H1 (cell line): ENCODE data around the gene KCNB1. TPM values are rescaled to one million over a fixed set of nuclear protein-coding genes. Genes with fewer than 3 reads are reported as not detected.

Experiments
- CTCF ChIA-PET: fragments of 300-600 bp; sonication (Branson Sonifier 250); formaldehyde crosslinking; loops from one replicate; lab custom pipeline; 2021; ENCODE audit not compliant: partially characterized antibody; lab: Charles Lee
- POLR2A ChIA-PET: fragments of 300-600 bp; sonication (Branson Sonifier 250); formaldehyde crosslinking; loops from one replicate; lab custom pipeline; 2021; ENCODE audit warnings: inconsistent platforms; ENCODE audit not compliant: partially characterized antibody; lab: Charles Lee
- DNase-seq, 2 experiments: peaks; one replicate each; pipeline versions ENCODE4 v3.0.0 to v3.0.0-alpha.2; 2010 to 2022; ENCODE audit warnings: low spot score in 2 of 2, low read depth in 1 of 2, mixed read lengths in 1 of 2
- FAIRE-seq: peaks from 2 replicates; lab custom pipeline; 2011; peaks lifted over from hg19 to GRCh38; lab: Jason Lieb, UNC
- H2AFZ ChIP-seq: 2 replicates; pipeline ENCODE4 v1.8.1; 2012; ENCODE audit warnings: low read length, inconsistent platforms
- H2AK5ac ChIP-seq: 2 replicates; pipeline ENCODE4 v1.6.1; 2013; ENCODE audit warnings: low read depth, low read length
- H2BK120ac ChIP-seq: replicated peaks from 2 replicates; pipeline ENCODE3; 2013; ENCODE audit warnings: low read depth, low read length, inconsistent platforms
- H2BK12ac ChIP-seq: 2 replicates; pipeline ENCODE4 v1.6.1; 2013; ENCODE audit warnings: low read depth, low read length
- H2BK15ac ChIP-seq: 2 replicates; pipeline ENCODE4 v1.6.1; 2013; ENCODE audit warnings: low read length
- H2BK20ac ChIP-seq: 2 replicates; pipeline ENCODE4 v1.6.1; 2013; ENCODE audit warnings: low read length
- H2BK5ac ChIP-seq: 2 replicates; pipeline ENCODE4 v1.6.1; 2013; ENCODE audit warnings: low read depth, low read length
- H3K14ac ChIP-seq: 2 replicates; pipeline ENCODE4 v1.6.1; 2013; ENCODE audit warnings: inconsistent platforms; ENCODE audit not compliant: insufficient read length
- H3K18ac ChIP-seq: 2 replicates; pipeline ENCODE4 v1.6.1; 2013; ENCODE audit warnings: low read length; ENCODE audit errors: extremely low read depth
- H3K23ac ChIP-seq: 2 replicates; pipeline ENCODE4 v1.6.1; 2013; ENCODE audit warnings: inconsistent platforms; ENCODE audit not compliant: insufficient read length
- H3K23me2 ChIP-seq: 2 replicates; pipeline ENCODE4 v1.6.1; 2013; ENCODE audit warnings: low read depth, low read length
- H3K27ac ChIP-seq: 2 replicates; pipeline ENCODE4 v1.6.1; 2011; ENCODE audit warnings: low read depth, low read length, inconsistent platforms
- H3K27me3 ChIP-seq, 4 experiments: replicated peaks in 1 of 4; 1 replicate in 1 of 4; 2 replicates in 3 of 4; pipeline versions ENCODE4 v1.6.1 to v1.8.1; 2011 to 2013; ENCODE audit warnings: low read length in 3 of 4, mild to moderate bottlenecking in 3 of 4, inconsistent platforms in 2 of 4, mixed read lengths in 2 of 4, moderate library complexity in 1 of 4; ENCODE audit not compliant: control insufficient read depth in 3 of 4, insufficient read depth in 3 of 4; ENCODE audit errors: extremely low read depth in 1 of 4
- H3K36me3 ChIP-seq, 4 experiments: 2 replicates each; pipeline versions ENCODE4 v1.6.1 to v1.8.1; 2011 to 2013; ENCODE audit warnings: mild to moderate bottlenecking in 4 of 4, low read length in 3 of 4, moderate library complexity in 2 of 4, control low read depth in 1 of 4, inconsistent platforms in 1 of 4; ENCODE audit not compliant: insufficient read depth in 4 of 4, control insufficient read depth in 2 of 4
- H3K4ac ChIP-seq: replicated peaks from 2 replicates; pipeline ENCODE3; 2013; ENCODE audit warnings: low read length, low read depth, mixed read lengths, inconsistent platforms; ENCODE audit not compliant: insufficient read length
- H3K4me1 ChIP-seq, 4 experiments: replicated peaks in 1 of 4; 1 replicate in 1 of 4; 2 replicates in 3 of 4; pipeline versions ENCODE4 v1.6.1 to v1.8.1; 2011 to 2013; ENCODE audit warnings: low read length in 3 of 4, inconsistent platforms in 2 of 4, mixed read lengths in 1 of 4; ENCODE audit not compliant: insufficient read depth in 4 of 4, control insufficient read depth in 3 of 4
- H3K4me2 ChIP-seq, 2 experiments: 2 replicates each; pipeline versions ENCODE4 v1.6.1 to v1.8.1; 2011 to 2013; ENCODE audit warnings: low read depth in 2 of 2, low read length in 2 of 2, control low read depth in 1 of 2, inconsistent platforms in 1 of 2, mild to moderate bottlenecking in 1 of 2; ENCODE audit not compliant: insufficient read depth in 1 of 2
- H3K4me3 ChIP-seq, 4 experiments: fragments of 200-600, 300-600 bp in 1 of 4; sonication (generic), shearing (Covaris generic), sonication (Bioruptor Twin) in 1 of 4; 2 replicates each; pipeline versions ENCODE4 v1.5.1 to v1.8.1; 2011 to 2016; ENCODE audit warnings: low read length in 4 of 4, low read depth in 3 of 4, control low read depth in 2 of 4, inconsistent platforms in 2 of 4, mild to moderate bottlenecking in 2 of 4, mixed read lengths in 1 of 4, moderate library complexity in 1 of 4; ENCODE audit not compliant: insufficient read depth in 2 of 4; ENCODE audit errors: extremely low read depth in 1 of 4
- H3K56ac ChIP-seq: replicated peaks from 2 replicates; pipeline ENCODE3; 2013; ENCODE audit warnings: low read depth, mild to moderate bottlenecking, mixed read lengths, low read length, inconsistent platforms; ENCODE audit not compliant: insufficient read length
- H3K79me1 ChIP-seq: 2 replicates; pipeline ENCODE4 v1.6.1; 2013; ENCODE audit warnings: low read depth, low read length, control low read depth
- H3K79me2 ChIP-seq, 2 experiments: 2 replicates each; pipeline versions ENCODE4 v1.6.1 to v1.8.1; 2012 to 2013; ENCODE audit warnings: low read length in 2 of 2, mild to moderate bottlenecking in 2 of 2, inconsistent platforms in 1 of 2; ENCODE audit not compliant: insufficient read depth in 2 of 2, control insufficient read depth in 1 of 2
- H3K9ac ChIP-seq, 4 experiments: replicated peaks in 1 of 4; 1 replicate in 1 of 4; 2 replicates in 3 of 4; pipeline versions ENCODE4 v1.6.1 to v1.8.1; 2011 to 2013; ENCODE audit warnings: low read depth in 3 of 4, low read length in 3 of 4, control low read depth in 2 of 4, mild to moderate bottlenecking in 2 of 4, moderate library complexity in 2 of 4, inconsistent platforms in 1 of 4; ENCODE audit errors: extremely low read depth in 1 of 4
- H3K9me3 ChIP-seq, 2 experiments: 2 replicates each; pipeline versions ENCODE4 v1.6.1 to v1.8.1; 2012 to 2013; ENCODE audit warnings: mild to moderate bottlenecking in 2 of 2, moderate library complexity in 2 of 2, control low read depth in 1 of 2, inconsistent platforms in 1 of 2, low read depth in 1 of 2, low read length in 1 of 2, mixed read lengths in 1 of 2; ENCODE audit not compliant: insufficient read depth in 2 of 2
- H4K20me1 ChIP-seq, 2 experiments: replicated peaks in 1 of 2; 2 replicates each; pipeline versions ENCODE3 to v1.8.1; 2011 to 2013; ENCODE audit warnings: inconsistent platforms in 2 of 2, low read length in 2 of 2, mild to moderate bottlenecking in 1 of 2; ENCODE audit not compliant: insufficient read depth in 2 of 2, control insufficient read depth in 1 of 2
- H4K5ac ChIP-seq: 2 replicates; pipeline ENCODE4 v1.6.1; 2013; ENCODE audit warnings: low read length, low read depth, mixed read lengths, inconsistent platforms; ENCODE audit not compliant: insufficient read length
- H4K8ac ChIP-seq: 2 replicates; pipeline ENCODE4 v1.8.0; 2013; ENCODE audit warnings: mild to moderate bottlenecking, moderate library complexity, low read length, inconsistent platforms; ENCODE audit not compliant: insufficient read depth; ENCODE audit errors: extremely low read depth
- H4K91ac ChIP-seq: replicated peaks from 2 replicates; pipeline ENCODE3; 2013; ENCODE audit warnings: low read length, mixed read lengths, inconsistent platforms; ENCODE audit not compliant: insufficient read length
- BRCA1 ChIP-seq: IDR thresholded peaks from 2 replicates; pipeline ENCODE4 v1.6.1; 2012; ENCODE audit warnings: low read depth, low read length, improper control_type of control experiment
- HDAC6 ChIP-seq: IDR thresholded peaks from one replicate; pipeline ENCODE4 v1.7.1; 2012; ENCODE audit warnings: low read depth, mild to moderate bottlenecking, inconsistent platforms, low read length, moderate library complexity
- NANOG ChIP-seq: IDR thresholded peaks from 2 replicates; pipeline ENCODE4 v1.6.1; 2011; ENCODE audit warnings: low read length, low read depth, mild to moderate bottlenecking, inconsistent platforms; ENCODE audit not compliant: insufficient read depth, poor library complexity, severe bottlenecking
- RBBP5 ChIP-seq: IDR thresholded peaks from 2 replicates; pipeline ENCODE4 v1.7.1; 2012; ENCODE audit warnings: low read depth, mild to moderate bottlenecking, inconsistent platforms, low read length, moderate library complexity, borderline replicate concordance
- SIRT6 ChIP-seq: IDR thresholded peaks from one replicate; pipeline ENCODE4 v1.7.1; 2012; ENCODE audit warnings: low read length, inconsistent platforms
- SRF ChIP-seq: IDR thresholded peaks from 2 replicates; pipeline ENCODE4 v1.6.1; 2011; ENCODE audit warnings: mild to moderate bottlenecking, low read depth, low read length, moderate library complexity
- TAF1 ChIP-seq: IDR thresholded peaks from 2 replicates; pipeline ENCODE4 v1.6.1; 2011; ENCODE audit warnings: mild to moderate bottlenecking, low read depth, low read length
- WGBS, 2 experiments: shearing (Covaris generic) in 1 of 2; methylation state at CpG; one replicate each; pipeline versions ENCODE4 v1.1.6 to v1.1.7; 2013 to 2015; ENCODE audit warnings: low lambda C conversion rate in 2 of 2, mixed read lengths in 2 of 2, inconsistent platforms in 1 of 2, low coverage in 1 of 2, missing lambda C conversion rate in 1 of 2; ENCODE audit not compliant: insufficient replicate concordance in 2 of 2, insufficient coverage in 1 of 2, insufficient read length in 1 of 2; ENCODE audit errors: extremely low coverage in 1 of 2, missing lambda C conversion rate in 1 of 2; 5-methylcytosine and 5-hydroxymethylcytosine counted together
- polyA plus RNA-seq, 7 experiments: library from polyadenylated mRNA; depleted of rRNA in 3 of 7; stranded (reverse) in 5 of 7; unstranded in 2 of 7; fragments of >200 nt in 5 of 7; fragments of 200-250 nt in 2 of 7; gene quantifications; 1 replicate in 5 of 7; 2 replicates in 1 of 7; 4 replicates in 1 of 7; pipeline versions ENCODE4 v1.2.1 to v1.2.3, GENCODE V29; 2011 to 2013; ENCODE audit warnings: missing spikeins in 2 of 7, mixed read lengths in 2 of 7
- total RNA-seq: library from RNA; stranded (reverse); fragmentation: NEBNext Ultra II Directional; extraction: Animal tissue kit (Norgen Biotek cat#: 25700); gene quantifications from 2 replicates; pipeline ENCODE4 v1.2.1, GENCODE V29; 2021
- TF ChIP-seq, protein P1 (sequence below): IDR thresholded peaks from 2 replicates; pipeline ENCODE4 v1.6.1; 2011; ENCODE audit warnings: low read depth, mild to moderate bottlenecking, low read length; ENCODE audit not compliant: insufficient read depth
- TF ChIP-seq, protein P2 (sequence below): IDR thresholded peaks from 2 replicates; pipeline ENCODE4 v1.6.1; 2011; ENCODE audit warnings: low read length, improper control_type of control experiment
- TF ChIP-seq, protein P3 (sequence below), 3 experiments: IDR thresholded peaks; 1 replicate in 2 of 3; 2 replicates in 1 of 3; pipeline versions ENCODE4 v1.5.1 to v1.6.1; 2011; ENCODE audit warnings: low read length in 3 of 3, mild to moderate bottlenecking in 3 of 3, inconsistent platforms in 2 of 3, low read depth in 1 of 3, moderate library complexity in 1 of 3; ENCODE audit not compliant: insufficient read depth in 1 of 3; ENCODE audit errors: control extremely low read depth in 1 of 3

KCNB1 gene
- total and polyA plus RNA-seq, 2 of the 8 experiments (the other 6 are each of a cell fraction or from before 2014, with no cell fraction given) = 0.58 to 0.67 TPM

DNA sequence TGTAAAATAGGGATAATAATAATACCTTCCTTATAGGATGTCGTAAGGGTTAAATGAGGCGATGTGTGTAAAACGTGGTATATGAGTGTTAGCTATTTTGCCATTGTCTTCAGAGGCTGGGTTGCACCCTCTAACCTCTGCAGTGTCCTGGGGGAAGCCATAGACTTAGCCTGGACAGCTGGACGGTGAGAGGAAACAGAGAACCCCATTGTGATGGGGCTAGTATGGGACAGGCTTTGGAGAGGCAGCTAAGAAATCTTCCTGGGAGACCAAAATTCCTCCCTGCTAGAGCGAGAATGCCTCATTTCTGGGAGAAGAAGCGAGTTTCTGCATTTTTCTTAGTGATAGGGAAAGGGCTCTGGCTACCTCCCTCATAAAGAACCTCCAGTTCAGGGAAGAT lies 22.8 kb downstream of the KCNB1 start:
- no peak overlapping the region for H2AFZ ChIP-seq
- H3K36me3 ChIP-seq = no peaks in the 10 kb centered on the region
- FAIRE-seq = no peak
- no peak overlapping the region for H3K27ac ChIP-seq
- H4K8ac ChIP-seq = no peak overlapping the region
- no peak overlapping the region for H3K4ac ChIP-seq
- no peaks in the 10 kb centered on the region for H3K79me1 ChIP-seq
- DNase-seq = no peak
- no peak overlapping the region for H3K56ac ChIP-seq
- H3K9ac ChIP-seq = no peak overlapping the region
- no peak overlapping the region for H3K14ac ChIP-seq
- H2BK12ac ChIP-seq = no peak overlapping the region
- H3K23me2 ChIP-seq = no peaks in the 10 kb centered on the region
- H3K4me3 ChIP-seq = no peak overlapping the region
- H2AK5ac ChIP-seq = no peak overlapping the region
- no peak overlapping the region for H2BK15ac ChIP-seq
- H3K9me3 ChIP-seq = no peaks in the 10 kb centered on the region
- no peak overlapping the region for H3K18ac ChIP-seq
- H3K27me3 ChIP-seq = no peaks in the 10 kb centered on the region
- no peaks in the 10 kb centered on the region for H3K79me2 ChIP-seq
- ChIA-PET POLR2A (no interaction called here), CTCF (interaction anchor here (2.9 kb wide), 1 partner anchor 126 kb away, joined by 9 read pairs; no protein-coding TSS in a partner anchor)
- H2BK120ac ChIP-seq = no peak overlapping the region
- no peak overlapping the region for H2BK20ac ChIP-seq
- H3K4me2 ChIP-seq = no peak overlapping the region
- no peak overlapping the region for H4K5ac ChIP-seq
- H4K91ac ChIP-seq = no peak overlapping the region
- WGBS, 2 experiments = 79% methylated on average over 6 of the region's 6 CpGs; no CpG with 5 or more reads in 1 of the 2 experiments
- no peaks in the 10 kb centered on the region for H3K4me1 ChIP-seq
- no peak overlapping the region for H2BK5ac ChIP-seq
- no peaks in the 10 kb centered on the region for H4K20me1 ChIP-seq
- no peak overlapping the region for H3K23ac ChIP-seq
- no peak for TF ChIP-seq NANOG
- TF ChIP-seq, protein P1, sequence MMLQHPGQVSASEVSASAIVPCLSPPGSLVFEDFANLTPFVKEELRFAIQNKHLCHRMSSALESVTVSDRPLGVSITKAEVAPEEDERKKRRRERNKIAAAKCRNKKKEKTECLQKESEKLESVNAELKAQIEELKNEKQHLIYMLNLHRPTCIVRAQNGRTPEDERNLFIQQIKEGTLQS = no peak
- TF ChIP-seq, protein P2, sequence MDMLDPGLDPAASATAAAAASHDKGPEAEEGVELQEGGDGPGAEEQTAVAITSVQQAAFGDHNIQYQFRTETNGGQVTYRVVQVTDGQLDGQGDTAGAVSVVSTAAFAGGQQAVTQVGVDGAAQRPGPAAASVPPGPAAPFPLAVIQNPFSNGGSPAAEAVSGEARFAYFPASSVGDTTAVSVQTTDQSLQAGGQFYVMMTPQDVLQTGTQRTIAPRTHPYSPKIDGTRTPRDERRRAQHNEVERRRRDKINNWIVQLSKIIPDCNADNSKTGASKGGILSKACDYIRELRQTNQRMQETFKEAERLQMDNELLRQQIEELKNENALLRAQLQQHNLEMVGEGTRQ = no peak
- no peak for TF ChIP-seq BRCA1
- TF ChIP-seq RBBP5 = no peak
- no peak for TF ChIP-seq HDAC6
- TF ChIP-seq SRF = no peak
- TF ChIP-seq, protein P3, sequence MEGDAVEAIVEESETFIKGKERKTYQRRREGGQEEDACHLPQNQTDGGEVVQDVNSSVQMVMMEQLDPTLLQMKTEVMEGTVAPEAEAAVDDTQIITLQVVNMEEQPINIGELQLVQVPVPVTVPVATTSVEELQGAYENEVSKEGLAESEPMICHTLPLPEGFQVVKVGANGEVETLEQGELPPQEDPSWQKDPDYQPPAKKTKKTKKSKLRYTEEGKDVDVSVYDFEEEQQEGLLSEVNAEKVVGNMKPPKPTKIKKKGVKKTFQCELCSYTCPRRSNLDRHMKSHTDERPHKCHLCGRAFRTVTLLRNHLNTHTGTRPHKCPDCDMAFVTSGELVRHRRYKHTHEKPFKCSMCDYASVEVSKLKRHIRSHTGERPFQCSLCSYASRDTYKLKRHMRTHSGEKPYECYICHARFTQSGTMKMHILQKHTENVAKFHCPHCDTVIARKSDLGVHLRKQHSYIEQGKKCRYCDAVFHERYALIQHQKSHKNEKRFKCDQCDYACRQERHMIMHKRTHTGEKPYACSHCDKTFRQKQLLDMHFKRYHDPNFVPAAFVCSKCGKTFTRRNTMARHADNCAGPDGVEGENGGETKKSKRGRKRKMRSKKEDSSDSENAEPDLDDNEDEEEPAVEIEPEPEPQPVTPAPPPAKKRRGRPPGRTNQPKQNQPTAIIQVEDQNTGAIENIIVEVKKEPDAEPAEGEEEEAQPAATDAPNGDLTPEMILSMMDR (IDR thresholded peaks at IDR 0.05; ENCODE audit: control extremely low read depth in 1 of 3, insufficient read depth in 1 of 3, low read depth in 1 of 3, low read length in 3 of 3) = no peak
- TF ChIP-seq SIRT6 = no peak
- TF ChIP-seq TAF1 = no peak
